ENCODE data around the gene DGKQ. TPM values are rescaled to one million over a fixed set of nuclear protein-coding genes. Genes with fewer than 3 reads are reported as not detected.
"Not testable (repeated sequence)": the region's sequence is repeated elsewhere in the genome, so short reads cannot be mapped to it uniquely, and the experiment has no call there.

Gene DGKQ
- total RNA-seq, 1 donor from 2014 or later: 18.8 TPM

DNA sequence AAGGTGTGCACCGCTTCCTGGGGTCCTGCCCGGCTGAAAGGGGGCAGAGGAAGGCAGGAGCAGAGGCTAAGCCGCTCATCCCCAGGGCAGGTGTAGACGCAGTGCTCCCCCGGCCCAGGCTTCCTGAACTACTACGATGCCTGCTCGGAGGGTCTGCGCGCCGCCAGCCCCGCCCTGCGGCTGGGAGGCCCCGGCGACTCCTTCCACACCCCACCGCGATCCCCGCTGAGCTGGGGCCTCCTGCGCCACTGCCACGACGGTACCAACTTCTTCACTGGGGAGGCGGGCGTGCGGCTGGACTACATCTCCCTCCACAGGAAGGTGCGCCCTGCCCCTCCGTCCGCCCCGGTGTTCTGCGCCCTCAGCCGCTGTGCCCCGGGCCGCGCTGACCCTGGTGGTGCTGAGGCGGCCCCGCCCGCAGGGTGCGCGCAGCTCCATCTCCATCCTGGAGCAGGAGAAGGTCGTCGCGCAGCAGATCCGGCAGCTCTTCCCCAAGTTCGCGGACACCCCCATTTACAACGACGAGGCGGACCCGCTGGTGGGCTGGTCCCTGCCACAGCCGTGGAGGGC lies 28.3 kb upstream of the DGKQ start:
- TF ChIP-seq CTCF (IDR thresholded peaks at IDR 0.05): no peak
- peaks cover 29% of the 10 kb centered on the region for H3K4me1 ChIP-seq
- intact Hi-C loops (cut with DNase I): no loop called here
- peaks cover 83% of the 10 kb centered on the region for H3K27me3 ChIP-seq (ENCODE audit: low read depth)
- peak overlapping the region; percentile 17 for H3K4me3 ChIP-seq
- H3K27ac ChIP-seq: no peak overlapping the region
- no peak for DNase-seq
- ATAC-seq: no peak
- no peaks in the 10 kb centered on the region for H3K9me3 ChIP-seq
- H3K36me3 ChIP-seq: no peaks in the 10 kb centered on the region

- Histone ChIP-seq H3K27ac (no peak overlapping the region), H3K36me3 (no peaks in the 10 kb centered on the region), H3K27me3 (ENCODE audit: low read depth) (peaks cover 80% of the 10 kb centered on the region), H3K4me1 (peaks cover 29% of the 10 kb centered on the region), H3K9me3 (no peaks in the 10 kb centered on the region), H3K4me3 (no peak overlapping the region)
- ATAC-seq (no peak), DNase-seq (no peak)
- intact Hi-C loops (cut with DNase I): no loop called here
- no peak for TF ChIP-seq CTCF (IDR thresholded peaks at IDR 0.05)
Observed at GRCh38 chr4:1000686-1001260, 27.4 kb upstream of the DGKQ start.

GRCh38 chr4:999882-1000425 lies 26.6 kb upstream of the DGKQ start:
- H3K36me3 ChIP-seq: no peaks in the 10 kb centered on the region
- H3K27ac ChIP-seq: no peak overlapping the region
- no peak for TF ChIP-seq CTCF (IDR thresholded peaks at IDR 0.05)
- no peaks in the 10 kb centered on the region for H3K9me3 ChIP-seq
- no peak for DNase-seq
- intact Hi-C loops (cut with DNase I): no loop called here
- H3K4me3 ChIP-seq: no peak overlapping the region
- no peak for ATAC-seq
- peaks cover 71% of the 10 kb centered on the region for H3K27me3 ChIP-seq (ENCODE audit: low read depth)
- H3K4me1 ChIP-seq: peaks cover 29% of the 10 kb centered on the region

GRCh38 chr4:999240-999863 lies 26.0 kb upstream of the DGKQ start:
- DNase-seq: not testable (repeated sequence)
- H3K4me1 ChIP-seq: peaks cover 29% of the 10 kb centered on the region

GRCh38 chr4:998096-998691 lies 24.8 kb upstream of the DGKQ start:
- H3K4me3 ChIP-seq: no peak overlapping the region
- no peak for DNase-seq
- intact Hi-C loops (cut with DNase I): no loop called here

More at GRCh38 chr4:999240-999863, 26.0 kb upstream of the DGKQ start:
- H3K27me3 ChIP-seq (ENCODE audit: low read depth): peaks cover 65% of the 10 kb centered on the region
- ATAC-seq; H3K27ac ChIP-seq; H3K4me3 ChIP-seq; H3K9me3 ChIP-seq; intact Hi-C loops (cut with DNase I); H3K36me3 ChIP-seq: not testable (repeated sequence)

More at GRCh38 chr4:998096-998691, 24.8 kb upstream of the DGKQ start:
- TF ChIP-seq CTCF (IDR thresholded peaks at IDR 0.05): no peak
- Histone ChIP-seq H3K4me1 (peaks cover 33% of the 10 kb centered on the region), H3K27ac (no peak overlapping the region), H3K36me3 (no peaks in the 10 kb centered on the region), H3K9me3 (no peaks in the 10 kb centered on the region), H3K27me3 (ENCODE audit: low read depth) (peaks cover 54% of the 10 kb centered on the region)
- peak in 1 of 2 donors; percentile 2 for ATAC-seq
